H1 (cell line): ENCODE measurements around the gene DCAF12L2.
A peak's percentile ranks its signal among the peaks of the same experiment; 100 is the strongest.

Experiments used
- CEBPB ChIP-seq: IDR thresholded peaks from 2 replicates; pipeline ENCODE4 v1.6.1; 2012; ENCODE audit warnings: low read depth, low read length
- CREB1 ChIP-seq: IDR thresholded peaks from 2 replicates; pipeline ENCODE4 v1.6.1; 2012; ENCODE audit warnings: inconsistent platforms
- CTCF ChIP-seq, 3 experiments: IDR thresholded peaks; 1 replicate in 2 of 3; 2 replicates in 1 of 3; pipeline versions ENCODE4 v1.5.1 to v1.6.1; 2011; ENCODE audit warnings: low read length in 3 of 3, mild to moderate bottlenecking in 3 of 3, inconsistent platforms in 2 of 3, low read depth in 1 of 3, moderate library complexity in 1 of 3; ENCODE audit not compliant: insufficient read depth in 1 of 3; ENCODE audit errors: control extremely low read depth in 1 of 3
- EP300 ChIP-seq, 2 experiments: IDR thresholded peaks; 1 replicate in 1 of 2; 2 replicates in 1 of 2; pipeline ENCODE4 v1.6.1; 2011 to 2012; ENCODE audit warnings: low read depth in 2 of 2, low read length in 2 of 2, mild to moderate bottlenecking in 2 of 2, borderline replicate concordance in 1 of 2, inconsistent platforms in 1 of 2, moderate library complexity in 1 of 2
- JUN ChIP-seq: IDR thresholded peaks from 2 replicates; pipeline ENCODE4 v1.6.1; 2011; ENCODE audit warnings: low read depth, mild to moderate bottlenecking, improper control_type of control experiment, low read length
- MAX ChIP-seq: IDR thresholded peaks from 2 replicates; pipeline ENCODE4 v1.6.1; 2012; ENCODE audit warnings: inconsistent platforms
- POLR2A ChIP-seq, 2 experiments: IDR thresholded peaks; 1 replicate in 1 of 2; 2 replicates in 1 of 2; pipeline ENCODE4 v1.6.1; 2011; ENCODE audit warnings: low read depth in 2 of 2, low read length in 2 of 2, mild to moderate bottlenecking in 2 of 2; ENCODE audit errors: control extremely low read depth in 1 of 2
- RAD21 ChIP-seq, 2 experiments: IDR thresholded peaks in 1 of 2; conservative IDR thresholded peaks in 1 of 2; 2 replicates each; pipeline ENCODE4 v1.6.1; 2011; ENCODE audit warnings: low read depth in 2 of 2, low read length in 2 of 2, improper control_type of control experiment in 1 of 2, inconsistent platforms in 1 of 2, mild to moderate bottlenecking in 1 of 2, moderate library complexity in 1 of 2
- RNF2 ChIP-seq: fragments of 200-900, 300-1000 bp; sonication (generic); IDR thresholded peaks from 2 replicates; pipeline ENCODE4 v1.7.1; 2016; ENCODE audit warnings: borderline replicate concordance, low read depth, mild to moderate bottlenecking, antibody characterized with exemption, low read length; ENCODE audit not compliant: poor library complexity, severe bottlenecking; ENCODE audit errors: missing control alignments
- SIN3A ChIP-seq, 2 experiments: IDR thresholded peaks in 1 of 2; conservative IDR thresholded peaks in 1 of 2; 2 replicates each; pipeline ENCODE4 v1.6.1; 2011 to 2012; ENCODE audit warnings: low read length in 2 of 2, improper control_type of control experiment in 1 of 2, low read depth in 1 of 2, mild to moderate bottlenecking in 1 of 2
- SP1 ChIP-seq: IDR thresholded peaks from 2 replicates; pipeline ENCODE4 v1.6.1; 2011; ENCODE audit warnings: low read depth, low read length
- TBP ChIP-seq: IDR thresholded peaks from 2 replicates; pipeline ENCODE4 v1.6.1; 2011; ENCODE audit warnings: low read depth, low read length, improper control_type of control experiment
- USF2 ChIP-seq: IDR thresholded peaks from 2 replicates; pipeline ENCODE4 v1.6.1; 2011; ENCODE audit warnings: low read length, improper control_type of control experiment

- TF ChIP-seq CTCF (IDR thresholded peaks at IDR 0.05; ENCODE audit: control extremely low read depth in 1 of 3, insufficient read depth in 1 of 3, low read depth in 1 of 3, low read length in 3 of 3): no peak
- no peak for TF ChIP-seq POLR2A (IDR thresholded peaks at IDR 0.05; ENCODE audit: control extremely low read depth in 1 of 2, low read depth in 2 of 2, low read length in 2 of 2)
- no peak for TF ChIP-seq USF2
- TF ChIP-seq CREB1: no peak; the same call in 1 of the 2 replicates
- no peak for TF ChIP-seq JUN
- TF ChIP-seq RNF2: no peak
- no peak for TF ChIP-seq SP1
- no peak for TF ChIP-seq RAD21 (IDR thresholded peaks at IDR 0.05 in 1 of 2, conservative IDR thresholded peaks at IDR 0.05 in 1 of 2; ENCODE audit: low read depth in 2 of 2, low read length in 2 of 2)
- peak; percentile 73 for TF ChIP-seq MAX
- TF ChIP-seq TBP: no peak
- TF ChIP-seq SIN3A (conservative IDR thresholded peaks at IDR 0.05 in 1 of 2, IDR thresholded peaks at IDR 0.05 in 1 of 2; ENCODE audit: low read depth in 1 of 2, low read length in 2 of 2): no peak
- no peak for TF ChIP-seq CEBPB
- no peak for TF ChIP-seq EP300 (IDR thresholded peaks at IDR 0.05; ENCODE audit: borderline replicate concordance in 1 of 2, low read depth in 2 of 2, low read length in 2 of 2)
Observed at GRCh38 chrX:126165721-126166461, at the start of gene DCAF12L2.
